ENCODE data around the gene ZNF562.

ZNF562 gene

DNA sequence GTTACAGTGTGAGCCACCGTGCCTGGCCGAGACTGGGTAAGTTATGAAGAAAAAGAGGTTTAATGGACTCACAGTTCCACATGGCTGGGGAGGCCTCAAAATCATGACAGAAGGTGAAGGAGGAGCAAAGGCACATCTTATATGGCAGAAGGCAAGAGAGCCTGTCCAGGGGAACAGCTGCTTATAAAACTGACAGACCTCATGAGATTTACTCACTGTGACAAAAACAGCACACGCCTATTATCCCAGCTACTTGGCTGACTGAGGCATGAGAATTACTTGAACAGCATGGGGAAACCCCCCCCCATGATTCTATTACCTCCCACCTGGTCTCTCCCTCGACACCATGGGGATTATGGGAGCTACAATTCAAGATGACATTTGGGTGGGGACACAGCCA is 30.4 kb downstream of the ZNF562 start:
- no peak for DNase-seq (ENCODE audit: low read depth)

DNA sequence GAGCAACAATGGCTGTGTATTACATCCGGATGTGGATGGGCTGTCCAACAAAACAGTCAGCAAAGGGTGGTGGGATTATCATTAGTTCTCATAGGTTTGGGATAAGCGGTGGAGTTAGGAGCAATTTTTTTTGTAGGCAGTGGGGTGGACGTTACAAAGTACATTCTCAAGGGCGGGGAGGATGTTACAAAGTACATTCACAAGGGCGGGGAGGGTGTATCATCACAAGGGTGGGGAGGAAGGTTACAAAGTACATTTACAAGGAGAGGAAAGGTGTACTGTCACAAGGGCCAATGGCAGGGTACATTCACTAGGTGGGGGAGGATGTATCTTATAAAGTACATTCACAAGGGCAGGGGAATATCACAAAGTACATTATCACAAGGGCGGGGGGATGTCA is 33.1 kb downstream of the ZNF562 start:
- DNase-seq (ENCODE audit: low read depth): no peak

DNA sequence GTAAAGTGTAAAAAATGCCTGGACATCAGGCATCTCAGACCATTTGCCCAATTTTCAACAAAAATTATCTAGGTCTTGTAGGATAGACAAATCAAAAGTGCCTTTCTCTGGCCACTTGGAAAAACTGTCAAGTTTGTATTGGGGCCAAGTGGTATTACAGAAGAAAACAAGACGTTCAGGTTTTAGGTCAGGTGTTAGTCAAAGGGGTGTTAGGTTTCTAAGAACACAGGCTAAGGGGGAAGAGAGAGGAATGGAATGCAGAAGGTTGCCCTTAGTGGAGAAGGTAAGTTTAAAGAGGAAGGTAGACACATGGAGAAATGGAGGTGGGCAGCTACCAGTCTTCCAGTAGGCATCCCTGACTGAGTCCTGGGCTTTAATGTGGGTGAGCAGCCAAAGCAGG is 33.9 kb downstream of the ZNF562 start:
- no peak for DNase-seq (ENCODE audit: low read depth)

DNA sequence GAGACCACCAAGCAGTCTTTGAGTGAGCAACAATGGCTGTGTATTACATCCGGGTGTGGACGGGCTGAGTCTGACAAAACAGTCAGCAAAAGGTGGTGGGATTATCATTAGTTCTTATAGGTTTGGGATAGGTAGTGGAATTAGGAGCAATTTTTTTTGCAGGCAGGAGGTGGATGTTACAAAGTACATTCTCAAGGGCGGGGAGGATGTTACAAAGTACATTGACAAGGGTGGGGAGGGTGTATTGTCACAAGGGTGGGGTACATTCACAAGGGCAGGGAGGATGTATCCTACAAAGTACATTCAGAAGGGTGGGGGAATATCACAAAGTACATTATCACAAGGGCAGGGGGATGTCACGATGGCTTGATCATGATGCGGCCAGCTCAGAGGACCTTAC is 38.9 kb downstream of the ZNF562 start:
- no peak for DNase-seq (ENCODE audit: low read depth)

DNA sequence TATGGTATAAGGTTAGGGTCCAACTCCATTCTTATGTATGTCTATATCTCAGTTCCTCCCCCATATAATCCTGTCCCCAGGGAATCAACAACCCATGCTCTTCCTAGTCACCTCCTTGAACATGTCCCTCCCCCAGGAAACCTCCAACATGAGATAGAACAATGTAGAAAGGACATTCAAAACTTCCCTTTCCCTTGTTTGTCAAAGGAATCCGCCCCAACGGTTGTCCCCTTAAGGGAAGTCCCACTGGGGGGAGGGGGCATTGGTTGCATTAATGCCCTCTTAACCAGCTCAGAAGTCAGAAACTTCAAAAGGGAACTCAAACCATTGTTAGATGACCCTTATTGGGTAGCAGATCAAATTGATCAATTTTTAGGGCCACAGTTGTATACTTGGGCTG is 47.0 kb downstream of the ZNF562 start:
- no peak for DNase-seq (ENCODE audit: low read depth)

DNA sequence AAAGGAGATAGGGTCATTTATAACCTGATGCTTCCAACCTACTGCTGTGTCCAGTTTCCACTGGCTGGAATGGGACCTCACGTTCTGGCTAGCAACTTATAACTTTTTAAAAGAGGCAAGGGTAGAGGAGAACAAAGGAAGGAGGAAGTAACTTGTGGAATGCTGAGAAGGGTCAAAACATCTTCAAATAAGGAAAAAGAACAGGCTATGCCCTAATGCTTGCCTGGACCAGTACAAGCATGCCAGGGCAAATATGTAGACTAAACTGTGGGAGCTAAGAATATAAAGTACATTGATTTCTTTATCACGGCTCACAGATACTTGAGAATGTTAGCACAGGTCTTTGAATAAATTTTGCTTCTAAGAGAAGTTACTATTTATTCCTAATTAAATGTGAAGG is 52.4 kb downstream of the ZNF562 start:
- DNase-seq (ENCODE audit: low read depth): no peak

DNA sequence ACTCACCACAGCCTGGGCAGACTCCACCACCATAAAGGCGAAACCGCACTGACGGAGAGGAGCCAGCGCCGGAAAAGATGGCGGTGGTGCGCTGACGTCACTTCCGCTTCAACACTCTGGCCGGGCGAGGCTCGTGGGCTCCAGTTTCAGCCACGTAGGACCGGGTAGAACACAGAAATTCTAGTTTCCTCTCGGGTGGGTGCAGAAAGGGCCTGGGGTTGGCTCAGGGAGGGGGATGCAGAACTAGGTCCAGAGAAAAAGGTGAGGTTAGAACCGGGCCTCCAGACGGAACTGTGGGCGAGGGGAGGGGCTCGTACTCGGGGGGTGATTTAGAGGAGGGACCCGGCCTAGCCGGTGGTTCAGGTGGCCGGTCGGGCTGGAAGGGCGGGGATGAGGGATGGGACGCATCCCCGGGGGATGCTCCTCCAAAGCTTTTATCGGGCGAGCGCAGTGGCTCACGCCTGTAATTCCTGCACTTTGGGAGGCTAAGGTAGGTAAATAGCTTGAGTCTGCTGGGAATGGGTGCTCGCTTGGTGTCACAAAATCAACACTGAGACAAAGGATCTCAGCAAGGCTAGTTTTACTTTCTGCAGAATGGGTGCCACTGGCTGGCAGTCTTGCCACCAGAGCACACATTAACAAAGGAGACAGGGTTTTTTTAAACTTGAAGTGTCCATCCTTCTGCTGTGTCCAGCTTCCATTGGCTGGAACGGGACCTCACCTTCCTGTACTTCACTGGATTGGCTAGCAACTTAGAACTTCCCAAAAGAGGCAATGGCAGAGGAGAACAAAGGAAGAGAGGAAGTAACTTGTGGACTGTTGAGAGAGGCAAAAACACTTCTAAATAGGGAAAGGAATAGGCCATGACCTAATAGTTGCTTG is 53.5 kb downstream of the ZNF562 start, which contains the start of gene ZNF561:
ZNF561 (minus strand) TSS at position 77 of the 882 bp plus-strand sequence. CDS start 1,776 bp downstream, outside the sequence.
- peak; percentile 80 for DNase-seq (ENCODE audit: low read depth)

DNA sequence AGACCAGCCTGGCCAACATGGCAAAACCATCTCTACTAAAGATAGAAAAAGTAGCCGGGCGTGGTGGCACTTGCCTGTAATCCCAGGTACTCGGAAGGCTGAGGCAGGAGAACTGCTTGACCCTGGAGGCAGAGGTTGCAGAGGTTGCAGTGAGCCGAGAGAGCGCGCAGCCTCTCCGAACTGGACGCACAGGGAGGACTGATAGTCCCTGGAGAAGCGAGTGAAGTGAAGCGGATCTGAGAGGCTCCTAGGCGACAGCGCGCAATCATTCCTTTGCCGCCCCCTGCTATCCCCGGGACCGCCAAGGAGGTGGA is 54.1 kb downstream of the ZNF562 start:
- DNase-seq (ENCODE audit: low read depth): no peak

DNA sequence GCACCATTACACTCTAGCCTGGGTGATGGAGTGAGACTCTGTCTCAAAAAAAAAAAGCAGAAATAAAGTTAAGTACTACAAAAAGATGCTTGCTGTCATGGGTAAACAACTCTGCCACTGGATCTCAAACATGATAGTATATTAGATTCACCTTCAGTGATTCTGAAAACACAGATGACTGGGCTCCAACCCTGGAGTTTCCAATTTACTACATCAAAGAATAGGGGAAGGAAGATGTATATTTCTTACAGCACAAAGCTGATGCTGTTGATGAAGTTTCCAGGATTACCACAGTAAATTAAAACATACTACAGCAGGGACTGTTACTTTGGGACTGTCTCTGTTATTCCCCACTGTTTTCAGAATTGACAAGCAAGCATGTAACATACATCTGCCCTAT is 59.1 kb downstream of the ZNF562 start:
- DNase-seq (ENCODE audit: low read depth): no peak

DNA sequence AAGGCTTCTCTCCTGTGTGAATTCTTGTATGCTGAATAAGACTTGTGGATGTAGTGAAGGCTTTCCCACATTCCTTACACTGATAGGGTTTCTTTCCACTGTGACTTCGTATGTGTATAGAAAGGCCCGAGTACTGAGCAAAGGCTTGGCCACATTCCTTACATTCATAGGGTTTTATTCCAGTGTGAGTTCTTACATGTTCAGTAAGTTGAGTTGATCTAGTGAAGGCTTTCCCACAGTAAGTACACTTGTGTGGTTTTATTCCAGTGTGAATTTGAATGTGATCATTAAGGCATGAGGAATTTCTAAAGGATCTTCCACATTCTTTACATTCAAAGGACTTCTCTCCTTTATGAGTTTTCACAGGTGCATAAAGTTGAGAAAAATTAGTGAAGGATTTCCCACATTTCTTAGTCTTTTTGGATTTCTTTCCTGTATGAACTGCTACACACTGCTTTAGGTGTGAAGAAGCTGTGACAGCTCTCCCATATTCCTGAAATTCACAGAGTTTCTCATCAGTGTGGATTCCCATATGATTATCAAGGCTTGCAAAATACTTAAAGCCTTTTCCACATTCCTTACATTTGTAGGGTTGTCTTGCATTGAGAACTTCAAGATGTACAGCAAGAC is 64.3 kb downstream of the ZNF562 start:
- no peak for DNase-seq (ENCODE audit: low read depth)

DNA sequence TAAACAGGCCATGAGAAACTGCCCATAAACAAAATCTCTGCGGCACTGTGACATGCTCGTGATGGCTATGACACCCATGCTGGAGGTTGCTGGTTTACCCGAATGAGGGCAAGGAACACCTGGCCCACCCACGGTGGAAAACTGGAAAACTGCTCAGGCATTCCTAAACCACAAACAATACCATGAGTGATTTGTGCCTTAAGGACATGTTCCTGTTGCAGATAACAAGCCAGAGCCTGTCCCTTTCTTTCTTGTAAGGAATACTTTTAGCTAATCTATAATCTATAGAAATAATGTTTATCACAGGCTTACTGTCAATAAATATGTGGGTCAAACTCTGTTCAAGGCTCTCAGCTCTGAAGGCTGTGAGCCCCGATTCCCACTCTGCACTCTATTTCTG is 66.0 kb downstream of the ZNF562 start:
- no peak for DNase-seq (ENCODE audit: low read depth)

DNA sequence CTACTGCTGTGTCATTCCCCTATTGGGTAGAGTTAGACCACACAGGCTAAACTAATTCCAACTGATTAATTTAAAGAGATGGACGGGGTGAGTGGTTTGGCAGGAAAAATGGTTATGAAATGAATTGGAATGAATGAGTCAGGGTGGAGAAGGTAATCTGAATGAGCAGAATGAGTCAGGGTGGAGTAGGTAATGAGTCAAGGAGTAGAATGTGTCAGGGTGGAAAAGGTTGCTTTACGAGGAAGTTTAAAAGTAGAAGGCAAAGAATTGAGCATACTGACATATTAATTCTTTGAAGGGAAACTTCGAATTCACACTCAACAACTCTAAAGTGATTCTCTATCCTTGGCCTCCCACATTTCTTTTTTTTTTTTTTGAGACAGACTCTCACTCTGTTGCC is 77.9 kb downstream of the ZNF562 start:
- no peak for DNase-seq (ENCODE audit: low read depth)

All from activated T-helper 9 cell treated with anti-CD3 and anti-CD28 coated beads, Interleukin-2, amount 50 U/mL, for 16 hours (primary cell).